GM12872 (cell line): ENCODE results near the gene SLC35F1.

Experiments
- CTCF ChIP-seq: IDR thresholded peaks from 3 replicates; pipeline ENCODE4 v1.5.1; 2011; ENCODE audit warnings: low read depth, mild to moderate bottlenecking, low read length, moderate library complexity; ENCODE audit not compliant: insufficient read depth

Gene SLC35F1

DNA sequence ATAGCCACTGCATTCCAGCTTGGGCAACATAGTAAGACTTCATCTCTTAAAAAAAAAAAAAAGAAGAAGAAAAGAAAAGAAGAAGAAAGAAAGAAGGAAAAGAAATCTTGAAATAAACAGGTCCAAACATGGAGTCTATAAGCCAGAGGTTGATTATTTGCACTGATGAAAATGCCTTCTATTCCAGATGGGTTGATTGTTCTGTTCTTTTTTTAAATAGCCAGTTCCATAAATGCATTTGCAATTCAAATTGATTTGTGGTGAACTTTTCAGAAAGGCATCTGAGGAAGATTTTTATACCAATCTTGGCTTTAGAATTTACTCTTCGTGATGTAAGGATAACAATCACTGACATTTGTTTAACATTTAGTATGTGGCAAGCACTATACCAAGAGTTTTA lies 397.3 kb downstream of the SLC35F1 start:
- no peak for TF ChIP-seq CTCF

- no peak for TF ChIP-seq CTCF
Observed at GRCh38 chr6:118305081-118305480, 398.0 kb downstream of the SLC35F1 start.

DNA sequence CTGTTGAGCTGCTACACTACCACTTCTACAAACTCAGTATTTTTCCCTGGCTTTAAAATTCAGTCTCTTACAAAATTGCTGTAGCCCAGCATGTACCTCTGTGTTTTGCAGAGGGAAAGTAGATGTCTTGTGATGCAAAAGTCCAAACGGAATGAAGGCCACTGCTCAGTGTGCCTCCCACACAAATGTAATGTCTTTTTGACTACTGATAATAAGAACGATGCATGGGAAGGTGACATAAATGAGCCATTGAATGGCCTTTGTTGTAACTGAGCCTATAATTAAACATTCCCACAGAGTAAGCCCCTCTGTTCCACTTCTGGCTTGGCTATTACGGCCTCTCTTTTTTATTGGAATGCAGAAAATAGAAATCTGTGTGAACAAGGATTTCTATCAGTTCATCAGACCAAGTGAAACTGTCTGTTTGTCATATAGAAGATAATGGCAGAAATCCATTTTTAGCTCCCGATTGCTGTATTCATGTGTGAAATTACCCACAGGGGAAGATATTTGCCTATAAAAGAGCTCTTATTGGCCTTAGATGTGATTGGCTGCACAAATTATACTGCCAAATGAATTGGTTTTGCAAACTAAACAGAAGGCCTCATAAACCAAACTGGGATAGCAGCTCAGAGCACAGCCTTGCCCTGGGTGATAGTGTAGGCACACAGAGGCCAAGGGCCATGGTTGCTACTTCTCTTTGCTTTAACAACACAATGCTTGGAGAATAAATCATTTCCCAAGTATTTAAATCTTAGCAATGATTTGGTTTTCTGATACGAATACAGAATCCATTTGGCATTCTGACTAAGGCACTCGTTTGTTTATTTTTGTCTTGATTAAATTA lies 399.6 kb downstream of the SLC35F1 start:
- TF ChIP-seq CTCF: no peak

DNA sequence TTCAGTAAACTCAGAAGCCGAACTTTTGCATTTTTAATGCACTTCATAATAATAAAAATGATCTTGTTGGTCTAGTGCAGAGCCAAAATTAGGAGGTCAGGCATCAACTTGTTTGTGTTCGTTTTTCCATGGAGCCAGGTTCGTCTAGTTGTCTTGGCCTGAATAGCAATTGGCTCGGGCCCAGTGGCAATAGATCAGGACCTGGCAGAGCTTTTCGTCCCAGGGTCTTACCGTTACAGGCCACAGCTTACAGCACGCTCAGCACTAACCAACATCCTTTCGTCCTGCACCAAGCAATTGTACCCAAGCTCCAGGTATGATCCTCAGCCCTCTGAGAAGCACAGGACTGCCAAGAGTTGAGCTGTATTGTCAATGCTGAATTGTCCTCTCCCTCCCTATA lies 400.5 kb downstream of the SLC35F1 start:
- no peak for TF ChIP-seq CTCF

DNA sequence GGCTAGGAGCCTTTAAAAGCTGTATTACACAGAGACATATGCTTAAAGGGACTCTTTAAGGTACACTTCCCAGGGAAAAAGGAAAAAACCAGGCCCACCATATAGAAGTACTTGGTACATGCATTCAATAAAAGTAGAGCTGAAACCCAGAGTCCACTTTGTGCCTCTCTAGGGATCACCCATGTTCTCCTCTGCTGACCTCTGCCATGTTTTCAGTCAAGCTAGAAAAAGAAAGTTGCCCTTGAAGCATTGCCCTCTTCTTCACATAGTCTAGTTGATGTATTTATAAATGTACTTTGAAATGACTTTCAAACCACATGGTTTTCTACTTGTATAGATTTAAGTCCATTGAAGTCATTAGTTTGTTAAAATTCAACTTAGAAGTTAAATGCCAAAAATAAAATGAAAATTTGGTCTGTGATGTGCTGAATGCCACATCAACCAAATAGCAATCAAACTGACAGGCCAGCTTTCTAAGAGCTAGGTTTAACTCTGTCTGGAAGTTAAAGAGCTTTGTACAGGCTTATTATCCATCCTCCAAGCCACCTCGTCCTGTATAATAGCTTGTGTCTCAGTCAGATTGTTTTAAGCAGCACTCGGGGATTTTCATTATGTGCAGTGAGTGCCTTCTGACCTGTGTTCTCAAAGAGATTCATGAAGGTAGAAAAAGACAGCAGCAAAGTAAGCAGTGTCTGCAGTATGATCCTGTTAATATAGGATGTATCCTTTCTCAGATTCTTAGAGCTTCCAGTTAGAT lies 402.5 kb downstream of the SLC35F1 start:
- TF ChIP-seq CTCF: no peak

DNA sequence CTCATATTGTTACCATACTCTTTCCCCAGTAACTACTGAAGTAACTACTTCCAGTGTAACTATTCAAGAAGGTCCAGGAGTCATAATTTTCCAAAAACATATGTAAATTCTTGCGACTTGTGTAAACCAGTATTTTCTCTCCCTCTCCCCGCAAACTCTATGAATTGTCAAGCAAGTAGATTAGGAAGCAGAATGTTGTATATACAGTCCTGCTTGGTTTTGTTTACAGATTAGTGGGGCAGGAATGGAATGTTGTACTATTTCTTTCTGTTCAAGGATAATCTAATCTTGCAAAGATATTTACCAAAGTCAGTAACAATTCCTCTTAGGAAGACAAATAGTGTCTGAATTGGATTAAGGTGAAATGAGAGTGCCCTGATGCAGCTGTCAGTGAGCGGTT lies 406.1 kb downstream of the SLC35F1 start:
- TF ChIP-seq CTCF: no peak

DNA sequence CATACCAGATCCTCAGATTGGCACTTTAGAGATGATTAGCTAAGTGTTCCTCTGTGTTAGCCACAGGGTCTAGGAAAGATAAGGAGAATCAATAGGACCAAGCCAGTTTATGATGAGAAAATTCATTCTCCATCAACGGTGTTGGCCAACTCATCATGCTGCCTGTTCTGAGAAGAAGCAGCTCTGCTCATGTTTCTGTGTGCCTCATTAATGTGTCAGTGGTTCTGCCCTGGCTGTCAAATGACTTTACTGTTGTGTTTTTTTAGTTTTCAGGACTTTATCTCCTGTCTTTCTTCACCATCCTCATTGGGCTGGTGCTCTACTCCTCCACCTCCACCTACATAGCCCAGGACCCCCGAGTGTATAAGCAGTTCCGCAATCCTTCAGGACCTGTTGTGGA lies 406.7 kb downstream of the SLC35F1 start:
- no peak for TF ChIP-seq CTCF
